Limb (tissue), 2 donors: ENCODE data around the gene CHD8.
"Not testable (repeated sequence)": the region's sequence is repeated elsewhere in the genome, so short reads cannot be mapped to it uniquely, and the experiment has no call there.

ENCODE experiments used
- DNase-seq, 2 donors: peaks; one replicate each; pipeline ENCODE4 v3.0.0-alpha.2; 2016; ENCODE audit errors: extremely low spot score in 2 of 2

The CHD8 gene

GRCh38 chr14:21436567-21437062 lies 19.3 kb downstream of the CHD8 start:
- no peak for DNase-seq

- DNase-seq, result no peak
Observed at GRCh38 chr14:21431126-21431525, 24.8 kb downstream of the CHD8 start.

- DNase-seq, result no peak
Observed at GRCh38 chr14:21428930-21429329, 27.0 kb downstream of the CHD8 start.

GRCh38 chr14:21426692-21427091 lies 29.2 kb downstream of the CHD8 start:
- no peak for DNase-seq

- DNase-seq, result no peak
Observed at GRCh38 chr14:21419528-21419927, 36.4 kb downstream of the CHD8 start.

GRCh38 chr14:21415329-21415728 lies 40.6 kb downstream of the CHD8 start:
- no peak for DNase-seq

- no peak for DNase-seq
Observed at GRCh38 chr14:21414137-21414631, 41.7 kb downstream of the CHD8 start.

GRCh38 chr14:21408147-21408546 lies 47.8 kb downstream of the CHD8 start:
- DNase-seq, result no peak

GRCh38 chr14:21406213-21406612 lies 49.7 kb downstream of the CHD8 start:
- no peak for DNase-seq

- no peak for DNase-seq
Observed at GRCh38 chr14:21405097-21405496, 50.8 kb downstream of the CHD8 start.

GRCh38 chr14:21399311-21399870 lies 56.5 kb downstream of the CHD8 start:
- no peak for DNase-seq

GRCh38 chr14:21398901-21399300 lies 57.0 kb downstream of the CHD8 start:
- no peak for DNase-seq

- no peak for DNase-seq
Observed at GRCh38 chr14:21395450-21395849, 60.5 kb downstream of the CHD8 start.

- DNase-seq, result no peak
Observed at GRCh38 chr14:21385188-21385904, 70.6 kb downstream of the CHD8 start.

GRCh38 chr14:21384494-21384851 lies 71.5 kb downstream of the CHD8 start:
- no peak for DNase-seq

- peak; percentile 95 to 97 for DNase-seq
Observed at GRCh38 chr14:21383848-21384493, 72.0 kb downstream of the CHD8 start, which contains the start of gene SUPT16H. SUPT16H (minus strand) TSS chr14:21384019; CDS start chr14:21383927, 92 bp downstream.

GRCh38 chr14:21382886-21383847 lies 72.8 kb downstream of the CHD8 start:
- DNase-seq, result peak in 1 of 2 donors; percentile 61

GRCh38 chr14:21382095-21382494 lies 73.8 kb downstream of the CHD8 start:
- DNase-seq, result no peak

GRCh38 chr14:21379338-21379737 lies 76.6 kb downstream of the CHD8 start:
- no peak for DNase-seq

GRCh38 chr14:21373980-21374379 lies 81.9 kb downstream of the CHD8 start:
- DNase-seq, result no peak

- not testable (repeated sequence) for DNase-seq
Observed at GRCh38 chr14:21372814-21373213, 83.1 kb downstream of the CHD8 start.
